ENCODE measurements around the gene ZXDC. TPM values are rescaled to one million over a fixed set of nuclear protein-coding genes. Genes with fewer than 3 reads are reported as not detected.

ZXDC gene
- total RNA-seq, 1 donor from 2014 or later: 45.4 TPM

GRCh38 chr3:126436826-126437717 lies 38.6 kb downstream of the ZXDC start:
- intact Hi-C loops (cut with micrococcal nuclease): no loop called here
- no peak for TF ChIP-seq CTCF (IDR thresholded peaks at IDR 0.05)
- DNase-seq: no peak
- no peak for ATAC-seq (ENCODE audit: low read depth)
- H3K4me3 Mint-ChIP-seq: no peak overlapping the region
- ChIA-PET CTCF (no interaction called here), POLR2A (no interaction called here)
- H3K27ac Mint-ChIP-seq: no peak overlapping the region
- peaks cover 70% of the 10 kb centered on the region for H3K36me3 Mint-ChIP-seq (ENCODE audit: low read depth)
- no peaks in the 10 kb centered on the region for H3K4me1 Mint-ChIP-seq
- no peaks in the 10 kb centered on the region for H3K27me3 Mint-ChIP-seq
- H3K9me3 Mint-ChIP-seq: no peaks in the 10 kb centered on the region

DNA sequence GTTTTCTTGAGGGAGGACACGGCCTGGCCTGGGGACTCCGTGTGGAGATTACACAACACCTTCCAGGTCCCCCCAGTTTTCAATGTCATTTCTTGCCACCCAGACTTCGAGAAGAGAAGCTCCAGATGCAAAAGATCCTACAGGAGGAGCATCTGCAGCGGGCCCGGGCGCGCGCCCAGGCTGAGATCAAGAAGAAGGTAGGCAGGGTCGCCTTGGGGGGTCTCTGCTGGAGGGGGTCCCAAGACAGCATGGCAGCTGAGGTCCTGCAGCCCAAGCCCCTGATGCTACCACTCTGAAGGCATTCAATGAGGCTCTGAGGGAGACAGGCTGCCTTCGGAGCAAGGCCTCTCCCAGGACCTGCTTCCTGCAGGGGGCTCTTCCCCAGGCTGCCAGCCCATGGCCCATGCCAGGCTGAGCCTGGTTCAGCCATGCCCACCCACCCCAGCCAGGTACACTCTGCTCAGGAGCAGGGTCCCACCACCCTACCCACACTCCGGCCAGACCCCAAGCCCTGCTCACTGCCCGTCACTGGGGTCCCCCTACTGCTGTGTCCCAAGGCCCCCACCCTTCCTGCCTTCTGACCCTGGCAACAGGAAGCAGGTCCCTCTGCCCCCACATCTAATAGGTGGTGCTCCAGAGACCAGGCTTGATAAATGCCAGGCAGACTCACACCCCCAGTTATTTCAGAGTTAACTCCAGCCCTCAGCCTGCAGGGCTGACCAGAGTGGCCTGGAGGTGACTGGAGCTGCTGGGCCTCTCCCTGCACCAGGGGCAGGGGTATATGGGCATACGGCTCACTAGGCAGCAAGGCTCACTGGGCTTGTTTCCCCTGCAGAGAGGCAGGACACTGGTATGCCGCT lies 40.0 kb downstream of the ZXDC start:
- no peak for TF ChIP-seq CTCF (IDR thresholded peaks at IDR 0.05)
- intact Hi-C loops (cut with micrococcal nuclease): no loop called here
- Mint-ChIP-seq H3K27ac (no peak overlapping the region), H3K4me3 (no peak overlapping the region), H3K27me3 (no peaks in the 10 kb centered on the region), H3K36me3 (ENCODE audit: low read depth) (peaks cover 59% of the 10 kb centered on the region), H3K9me3 (no peaks in the 10 kb centered on the region), H3K4me1 (no peaks in the 10 kb centered on the region)
- CTCF ChIA-PET: no interaction called here
- DNase-seq: no peak
- no peak for ATAC-seq (ENCODE audit: low read depth)
- POLR2A ChIA-PET: no interaction called here

DNA sequence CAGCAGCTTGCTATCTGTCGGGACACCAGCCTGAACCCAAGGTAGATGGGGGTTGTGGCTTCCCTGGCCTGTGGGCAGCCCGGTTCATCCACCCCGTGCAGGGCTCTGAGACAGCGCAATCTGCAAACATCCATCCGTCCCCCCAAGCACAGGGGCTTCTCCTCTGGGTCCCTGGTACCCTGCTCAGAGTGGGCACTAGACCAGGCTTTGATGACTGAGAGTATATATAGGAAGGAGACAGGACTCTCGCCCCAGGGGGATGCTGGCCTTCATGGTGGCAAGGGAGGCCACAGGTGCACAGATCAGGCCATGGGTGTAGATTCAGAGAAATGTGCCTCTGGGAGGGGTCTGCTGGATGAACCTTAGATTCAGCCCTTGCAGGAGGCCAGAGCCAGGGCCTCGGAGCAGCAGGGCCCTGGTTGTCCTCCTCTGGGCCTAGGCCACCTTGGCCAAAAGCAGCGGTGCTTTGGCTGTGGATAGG lies 40.7 kb downstream of the ZXDC start:
- TF ChIP-seq CTCF (IDR thresholded peaks at IDR 0.05): no peak
- H3K36me3 Mint-ChIP-seq (ENCODE audit: low read depth): peaks cover 56% of the 10 kb centered on the region
- ATAC-seq (ENCODE audit: low read depth) (no peak), DNase-seq (no peak)
- H3K4me1 Mint-ChIP-seq: no peaks in the 10 kb centered on the region
- no peak overlapping the region for H3K4me3 Mint-ChIP-seq
- intact Hi-C loops (cut with micrococcal nuclease): no loop called here
- ChIA-PET CTCF (no interaction called here), POLR2A (no interaction called here)
- H3K27ac Mint-ChIP-seq: no peak overlapping the region
- no peaks in the 10 kb centered on the region for H3K27me3 Mint-ChIP-seq
- no peaks in the 10 kb centered on the region for H3K9me3 Mint-ChIP-seq

- no peak for TF ChIP-seq CTCF (IDR thresholded peaks at IDR 0.05)
- Mint-ChIP-seq H3K27me3 (no peaks in the 10 kb centered on the region), H3K9me3 (no peaks in the 10 kb centered on the region), H3K27ac (no peak overlapping the region), H3K36me3 (ENCODE audit: low read depth) (peaks cover 51% of the 10 kb centered on the region), H3K4me3 (no peak overlapping the region), H3K4me1 (no peaks in the 10 kb centered on the region)
- ChIA-PET CTCF (no interaction called here), POLR2A (no interaction called here)
- intact Hi-C loops (cut with micrococcal nuclease): no loop called here
- ATAC-seq (ENCODE audit: low read depth) (no peak), DNase-seq (no peak)
Observed at GRCh38 chr3:126434264-126434590, 41.5 kb downstream of the ZXDC start.

Measured in activated B cell treated with CpG ODN at 0.5 μM for 24 hours (primary cell).